Mesendoderm (in vitro differentiated cells): ENCODE measurements around the gene IRF2.

Experiments
- DNase-seq: peaks from one replicate; pipeline ENCODE4 v3.0.0; 2013
- H2AK5ac ChIP-seq: 2 replicates; pipeline ENCODE4 v1.6.1; 2013; ENCODE audit warnings: low read length, inconsistent platforms
- H2BK120ac ChIP-seq: 2 replicates; pipeline ENCODE4 v1.6.1; 2013; ENCODE audit warnings: low read depth, mild to moderate bottlenecking, low read length, moderate library complexity, mixed read lengths
- H2BK15ac ChIP-seq: replicated peaks from 2 replicates; pipeline ENCODE4 v1.6.1; 2013; ENCODE audit warnings: low read depth, mild to moderate bottlenecking, moderate library complexity
- H2BK5ac ChIP-seq: 2 replicates; pipeline ENCODE4 v1.6.1; 2013; ENCODE audit warnings: low read length, inconsistent platforms
- H3K18ac ChIP-seq: 2 replicates; pipeline ENCODE4 v1.6.1; 2013; ENCODE audit warnings: mild to moderate bottlenecking, low read length, mixed read lengths
- H3K23ac ChIP-seq: one replicate; pipeline ENCODE4 v1.6.1; 2013; ENCODE audit warnings: low read length
- H3K27ac ChIP-seq: 2 replicates; pipeline ENCODE4 v1.5.1; 2013; ENCODE audit warnings: low read depth, mild to moderate bottlenecking, inconsistent platforms, low read length, moderate library complexity
- H3K27me3 ChIP-seq: 2 replicates; pipeline ENCODE4 v1.6.1; 2013; ENCODE audit warnings: low read length, control low read depth, mild to moderate bottlenecking, inconsistent platforms; ENCODE audit not compliant: insufficient read depth, poor library complexity
- H3K36me3 ChIP-seq: 2 replicates; pipeline ENCODE4 v1.6.1; 2013; ENCODE audit warnings: low read length, inconsistent platforms; ENCODE audit not compliant: control insufficient read depth, insufficient read depth
- H3K4ac ChIP-seq: one replicate; pipeline ENCODE4 v1.6.1; 2013; ENCODE audit warnings: low read depth, mild to moderate bottlenecking, low read length, moderate library complexity
- H3K4me1 ChIP-seq: 2 replicates; pipeline ENCODE4 v1.6.1; 2013; ENCODE audit warnings: low read depth, low read length, inconsistent platforms; ENCODE audit not compliant: control insufficient read depth
- H3K4me2 ChIP-seq: 2 replicates; pipeline ENCODE4 v1.6.1; 2013; ENCODE audit warnings: low read length
- H3K4me3 ChIP-seq: 2 replicates; pipeline ENCODE4 v1.5.1; 2013; ENCODE audit warnings: mild to moderate bottlenecking, low read length
- H3K56ac ChIP-seq: one replicate; pipeline ENCODE4 v1.6.1; 2013; ENCODE audit warnings: low read length
- H3K79me1 ChIP-seq: 2 replicates; pipeline ENCODE4 v1.6.1; 2013; ENCODE audit warnings: low read length, inconsistent platforms
- H3K79me2 ChIP-seq: 2 replicates; pipeline ENCODE4 v1.6.1; 2013; ENCODE audit warnings: mild to moderate bottlenecking, low read length; ENCODE audit not compliant: control insufficient read depth, insufficient read depth
- H3K9ac ChIP-seq: 2 replicates; pipeline ENCODE4 v1.6.1; 2013; ENCODE audit warnings: low read length, inconsistent platforms
- H4K5ac ChIP-seq: one replicate; pipeline ENCODE4 v1.6.1; 2013; ENCODE audit warnings: low read length
- H4K8ac ChIP-seq: one replicate; pipeline ENCODE4 v1.6.1; 2013; ENCODE audit warnings: low read depth, mild to moderate bottlenecking, control low read depth, low read length, moderate library complexity
- WGBS: extraction: QIAGEN DNeasy Blood & Tissue Kit; methylation state at CpG from one replicate; pipeline ENCODE4 v1.1.7; 2013; ENCODE audit warnings: low lambda C conversion rate, missing lambda C conversion rate; ENCODE audit not compliant: insufficient coverage; ENCODE audit errors: extremely low coverage; 5-methylcytosine and 5-hydroxymethylcytosine counted together

The IRF2 gene

GRCh38 chr4:184437565-184438265 lies 36.6 kb downstream of the IRF2 start:
- Histone ChIP-seq H3K79me2 (peaks cover 1% of the 10 kb centered on the region), H2BK120ac (no peak overlapping the region), H3K56ac (no peak overlapping the region), H3K18ac (peak overlapping the region; percentile 4), H3K27me3 (no peaks in the 10 kb centered on the region), H3K36me3 (no peaks in the 10 kb centered on the region), H2BK5ac (no peak overlapping the region), H3K4me1 (peaks cover 3% of the 10 kb centered on the region), H2BK15ac (no peak overlapping the region), H3K27ac (no peak overlapping the region), H4K5ac (no peak overlapping the region), H3K4ac (no peak overlapping the region), H3K9ac (no peak overlapping the region), H4K8ac (no peak overlapping the region), H3K79me1 (peaks cover 6% of the 10 kb centered on the region), H3K4me3 (no peak overlapping the region), H3K23ac (no peak overlapping the region), H3K4me2 (no peak overlapping the region), H2AK5ac (no peak overlapping the region)
- DNase-seq: no peak
- no CpG with 5 or more reads among the region's 11 CpGs for WGBS

GRCh38 chr4:184434501-184435066 lies 39.8 kb downstream of the IRF2 start:
- H4K8ac ChIP-seq: no peak overlapping the region
- WGBS: no CpG with 5 or more reads among the region's 6 CpGs
- no peak overlapping the region for H2BK15ac ChIP-seq
- no peak overlapping the region for H3K18ac ChIP-seq
- no peak for DNase-seq
- H3K27ac ChIP-seq: no peak overlapping the region
- no peak overlapping the region for H3K56ac ChIP-seq
- peaks cover 1% of the 10 kb centered on the region for H3K79me2 ChIP-seq
- H3K79me1 ChIP-seq: peaks cover 2% of the 10 kb centered on the region
- no peak overlapping the region for H3K4me3 ChIP-seq
- no peak overlapping the region for H2BK5ac ChIP-seq
- no peak overlapping the region for H2BK120ac ChIP-seq
- H3K4me1 ChIP-seq: no peaks in the 10 kb centered on the region
- H3K23ac ChIP-seq: no peak overlapping the region
- H3K27me3 ChIP-seq: no peaks in the 10 kb centered on the region
- no peaks in the 10 kb centered on the region for H3K36me3 ChIP-seq
- no peak overlapping the region for H3K4me2 ChIP-seq
- no peak overlapping the region for H4K5ac ChIP-seq
- H2AK5ac ChIP-seq: no peak overlapping the region
- H3K4ac ChIP-seq: no peak overlapping the region
- no peak overlapping the region for H3K9ac ChIP-seq

GRCh38 chr4:184434021-184434420 lies 40.3 kb downstream of the IRF2 start:
- Histone ChIP-seq H3K23ac (no peak overlapping the region), H3K36me3 (no peaks in the 10 kb centered on the region), H3K79me1 (peaks cover 2% of the 10 kb centered on the region), H3K9ac (no peak overlapping the region), H2BK15ac (no peak overlapping the region), H4K8ac (no peak overlapping the region), H2AK5ac (no peak overlapping the region), H3K4me1 (no peaks in the 10 kb centered on the region), H2BK5ac (no peak overlapping the region), H3K56ac (no peak overlapping the region), H3K27me3 (no peaks in the 10 kb centered on the region), H3K79me2 (peaks cover 1% of the 10 kb centered on the region), H3K4ac (no peak overlapping the region), H3K4me3 (no peak overlapping the region), H3K4me2 (no peak overlapping the region), H3K27ac (no peak overlapping the region), H4K5ac (no peak overlapping the region), H3K18ac (no peak overlapping the region), H2BK120ac (no peak overlapping the region)
- DNase-seq: no peak
- WGBS: no CpG with 5 or more reads among the region's 13 CpGs

- no peaks in the 10 kb centered on the region for H3K36me3 ChIP-seq
- no peak overlapping the region for H3K56ac ChIP-seq
- H4K8ac ChIP-seq: no peak overlapping the region
- H3K4me3 ChIP-seq: no peak overlapping the region
- no peak for DNase-seq
- no peak overlapping the region for H3K27ac ChIP-seq
- H2BK120ac ChIP-seq: no peak overlapping the region
- no peak overlapping the region for H2AK5ac ChIP-seq
- no peak overlapping the region for H3K18ac ChIP-seq
- H3K4ac ChIP-seq: no peak overlapping the region
- no peaks in the 10 kb centered on the region for H3K4me1 ChIP-seq
- H3K79me2 ChIP-seq: peaks cover 1% of the 10 kb centered on the region
- no CpG with 5 or more reads among the region's 17 CpGs for WGBS
- H2BK5ac ChIP-seq: no peak overlapping the region
- H2BK15ac ChIP-seq: no peak overlapping the region
- H3K23ac ChIP-seq: no peak overlapping the region
- peaks cover 2% of the 10 kb centered on the region for H3K79me1 ChIP-seq
- no peaks in the 10 kb centered on the region for H3K27me3 ChIP-seq
- no peak overlapping the region for H4K5ac ChIP-seq
- H3K4me2 ChIP-seq: no peak overlapping the region
- no peak overlapping the region for H3K9ac ChIP-seq
Observed at GRCh38 chr4:184433258-184433892, 41.0 kb downstream of the IRF2 start.

- Histone ChIP-seq H3K79me1 (peaks cover 2% of the 10 kb centered on the region), H3K36me3 (no peaks in the 10 kb centered on the region), H2BK15ac (no peak overlapping the region), H3K9ac (no peak overlapping the region), H3K27ac (no peak overlapping the region), H4K8ac (no peak overlapping the region), H3K4me3 (no peak overlapping the region), H3K23ac (no peak overlapping the region), H2BK5ac (no peak overlapping the region), H3K4me1 (no peaks in the 10 kb centered on the region), H3K4ac (no peak overlapping the region), H3K79me2 (peaks cover 1% of the 10 kb centered on the region), H2AK5ac (no peak overlapping the region), H4K5ac (no peak overlapping the region), H2BK120ac (no peak overlapping the region), H3K18ac (no peak overlapping the region), H3K56ac (no peak overlapping the region), H3K4me2 (no peak overlapping the region), H3K27me3 (no peaks in the 10 kb centered on the region)
- no peak for DNase-seq
- no CpG with 5 or more reads among the region's 16 CpGs for WGBS
Observed at GRCh38 chr4:184432127-184432922, 42.0 kb downstream of the IRF2 start.
